ENCODE data around the gene BANP.

DNA sequence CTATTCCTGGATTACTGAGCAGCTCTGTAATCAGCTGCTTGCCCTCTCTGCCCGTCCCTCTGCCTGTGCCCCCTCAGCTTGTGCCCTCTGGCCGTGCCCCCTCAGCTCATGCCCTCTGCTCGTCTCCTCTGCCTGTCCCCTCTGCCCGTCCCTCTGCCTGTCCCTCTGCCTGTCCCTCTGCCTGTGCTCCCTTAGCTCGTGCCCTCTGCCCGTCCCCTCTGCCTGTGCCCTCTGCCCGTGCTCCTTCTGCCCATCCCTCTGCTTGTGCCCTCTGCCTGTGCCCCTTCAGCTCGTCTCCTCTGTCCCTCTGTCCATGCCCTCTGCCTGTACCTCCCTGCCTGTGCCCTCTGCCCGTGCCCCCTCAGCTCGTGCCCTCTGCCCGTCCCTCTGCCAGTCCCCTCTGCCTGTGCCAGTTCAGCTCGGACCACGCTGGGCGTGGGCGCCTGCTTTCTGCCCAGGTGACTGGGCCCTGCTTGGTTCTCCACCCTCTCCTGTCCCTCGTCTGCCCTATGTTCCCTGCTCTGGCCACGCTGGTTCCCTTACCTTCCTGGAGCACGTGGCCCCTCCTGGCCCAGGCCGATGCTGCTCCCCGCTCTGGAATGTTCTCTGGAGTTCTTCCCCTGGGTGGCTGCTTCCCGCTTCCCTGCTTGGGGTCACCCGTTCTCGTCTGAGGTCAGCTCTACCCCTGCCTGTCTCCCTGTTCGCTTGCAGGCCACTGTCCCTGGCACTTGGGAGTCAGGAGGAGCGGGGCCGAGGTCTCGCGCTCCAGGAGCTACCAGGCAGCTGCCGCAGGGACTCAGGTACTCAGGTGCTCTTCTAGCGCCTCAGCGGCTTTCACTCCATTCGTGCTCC, 63.9 kb downstream of the BANP start:
- TF ChIP-seq ZNF140 (tag by site-specific recombination; IDR thresholded peaks at IDR 0.05): no peak
- TF ChIP-seq, protein P1, sequence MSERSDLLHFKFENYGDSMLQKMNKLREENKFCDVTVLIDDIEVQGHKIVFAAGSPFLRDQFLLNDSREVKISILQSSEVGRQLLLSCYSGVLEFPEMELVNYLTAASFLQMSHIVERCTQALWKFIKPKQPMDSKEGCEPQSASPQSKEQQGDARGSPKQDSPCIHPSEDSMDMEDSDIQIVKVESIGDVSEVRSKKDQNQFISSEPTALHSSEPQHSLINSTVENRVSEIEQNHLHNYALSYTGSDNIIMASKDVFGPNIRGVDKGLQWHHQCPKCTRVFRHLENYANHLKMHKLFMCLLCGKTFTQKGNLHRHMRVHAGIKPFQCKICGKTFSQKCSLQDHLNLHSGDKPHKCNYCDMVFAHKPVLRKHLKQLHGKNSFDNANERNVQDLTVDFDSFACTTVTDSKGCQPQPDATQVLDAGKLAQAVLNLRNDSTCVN (tag by site-specific recombination; optimal IDR thresholded peaks at IDR 0.05): no peak
- TF ChIP-seq ZNF274 (IDR thresholded peaks at IDR 0.05; ENCODE audit: low read length): no peak
- TF ChIP-seq ZNF274 (tag by site-specific recombination; IDR thresholded peaks at IDR 0.05; ENCODE audit: borderline replicate concordance): no peak
- TF ChIP-seq, protein P2, sequence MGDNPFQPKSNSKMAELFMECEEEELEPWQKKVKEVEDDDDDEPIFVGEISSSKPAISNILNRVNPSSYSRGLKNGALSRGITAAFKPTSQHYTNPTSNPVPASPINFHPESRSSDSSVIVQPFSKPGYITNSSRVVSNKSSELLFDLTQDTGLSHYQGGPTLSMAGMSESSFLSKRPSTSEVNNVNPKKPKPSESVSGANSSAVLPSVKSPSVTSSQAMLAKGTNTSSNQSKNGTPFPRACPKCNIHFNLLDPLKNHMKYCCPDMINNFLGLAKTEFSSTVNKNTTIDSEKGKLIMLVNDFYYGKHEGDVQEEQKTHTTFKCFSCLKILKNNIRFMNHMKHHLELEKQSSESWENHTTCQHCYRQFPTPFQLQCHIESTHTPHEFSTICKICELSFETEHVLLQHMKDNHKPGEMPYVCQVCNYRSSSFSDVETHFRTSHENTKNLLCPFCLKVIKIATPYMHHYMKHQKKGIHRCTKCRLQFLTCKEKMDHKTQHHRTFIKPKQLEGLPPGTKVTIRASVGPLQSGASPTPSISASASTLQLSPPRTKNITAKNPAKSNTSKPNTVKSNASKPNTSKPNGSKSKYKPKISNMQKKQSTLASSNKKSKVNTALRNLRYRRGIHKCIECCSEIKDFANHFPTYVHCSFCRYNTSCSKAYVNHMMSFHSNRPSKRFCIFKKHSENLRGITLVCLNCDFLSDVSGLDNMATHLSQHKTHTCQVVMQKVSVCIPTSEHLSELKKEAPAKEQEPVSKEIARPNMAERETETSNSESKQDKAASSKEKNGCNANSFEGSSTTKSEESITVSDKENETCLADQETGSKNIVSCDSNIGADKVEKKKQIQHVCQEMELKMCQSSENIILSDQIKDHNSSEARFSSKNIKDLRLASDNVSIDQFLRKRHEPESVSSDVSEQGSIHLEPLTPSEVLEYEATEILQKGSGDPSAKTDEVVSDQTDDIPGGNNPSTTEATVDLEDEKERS (tag by site-specific recombination; IDR thresholded peaks at IDR 0.05): no peak
- no peak for TF ChIP-seq ZNF114 (tag by site-specific recombination; IDR thresholded peaks at IDR 0.05)
- TF ChIP-seq HOXA7 (CRISPR knock-in tag; IDR thresholded peaks at IDR 0.05; ENCODE audit: borderline replicate concordance): no peak
- TF ChIP-seq, protein P3, sequence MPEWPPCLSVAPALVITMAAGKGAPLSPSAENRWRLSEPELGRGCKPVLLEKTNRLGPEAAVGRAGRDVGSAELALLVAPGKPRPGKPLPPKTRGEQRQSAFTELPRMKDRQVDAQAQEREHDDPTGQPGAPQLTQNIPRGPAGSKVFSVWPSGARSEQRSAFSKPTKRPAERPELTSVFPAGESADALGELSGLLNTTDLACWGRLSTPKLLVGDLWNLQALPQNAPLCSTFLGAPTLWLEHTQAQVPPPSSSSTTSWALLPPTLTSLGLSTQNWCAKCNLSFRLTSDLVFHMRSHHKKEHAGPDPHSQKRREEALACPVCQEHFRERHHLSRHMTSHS (tag by site-specific recombination; IDR thresholded peaks at IDR 0.05): no peak
- no peak for TF ChIP-seq YY1 (tag by site-specific recombination; IDR thresholded peaks at IDR 0.05)
- TF ChIP-seq, protein P4, sequence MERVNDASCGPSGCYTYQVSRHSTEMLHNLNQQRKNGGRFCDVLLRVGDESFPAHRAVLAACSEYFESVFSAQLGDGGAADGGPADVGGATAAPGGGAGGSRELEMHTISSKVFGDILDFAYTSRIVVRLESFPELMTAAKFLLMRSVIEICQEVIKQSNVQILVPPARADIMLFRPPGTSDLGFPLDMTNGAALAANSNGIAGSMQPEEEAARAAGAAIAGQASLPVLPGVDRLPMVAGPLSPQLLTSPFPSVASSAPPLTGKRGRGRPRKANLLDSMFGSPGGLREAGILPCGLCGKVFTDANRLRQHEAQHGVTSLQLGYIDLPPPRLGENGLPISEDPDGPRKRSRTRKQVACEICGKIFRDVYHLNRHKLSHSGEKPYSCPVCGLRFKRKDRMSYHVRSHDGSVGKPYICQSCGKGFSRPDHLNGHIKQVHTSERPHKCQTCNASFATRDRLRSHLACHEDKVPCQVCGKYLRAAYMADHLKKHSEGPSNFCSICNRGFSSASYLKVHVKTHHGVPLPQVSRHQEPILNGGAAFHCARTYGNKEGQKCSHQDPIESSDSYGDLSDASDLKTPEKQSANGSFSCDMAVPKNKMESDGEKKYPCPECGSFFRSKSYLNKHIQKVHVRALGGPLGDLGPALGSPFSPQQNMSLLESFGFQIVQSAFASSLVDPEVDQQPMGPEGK (tag by site-specific recombination; IDR thresholded peaks at IDR 0.05): no peak
